HepG2 (cell line): Measurements from ENCODE around the gene TRIM31. TPM values are rescaled to one million over a fixed set of nuclear protein-coding genes. Genes with fewer than 3 reads are reported as not detected.
A peak's percentile ranks its signal among the peaks of the same experiment; 100 is the strongest.

ENCODE experiments used
- CHCHD3 ChIP-seq: sonication (generic); formaldehyde crosslinking; IDR thresholded peaks from 2 replicates; pipeline ENCODE4 v1.8.0; 2022; ENCODE audit warnings: mild to moderate bottlenecking, missing genetic modification reagents, moderate library complexity
- CHD4 ChIP-seq: fragments of 200-600 bp; sonication (generic); IDR thresholded peaks from 2 replicates; pipeline ENCODE4 v1.7.0; 2017; ENCODE audit warnings: mild to moderate bottlenecking, low read length, borderline replicate concordance
- ETV5 ChIP-seq: IDR thresholded peaks from 2 replicates; pipeline ENCODE4 v1.6.1; 2018; ENCODE audit warnings: missing biosample characterization, missing genetic modification reagents, inconsistent platforms, borderline replicate concordance
- GATAD1 ChIP-seq: IDR thresholded peaks from 2 replicates; pipeline ENCODE4 v1.6.1; 2016; ENCODE audit warnings: missing genetic modification reagents, missing compliant biosample characterization
- HES4 ChIP-seq: sonication (generic); formaldehyde crosslinking; IDR thresholded peaks from 2 replicates; pipeline ENCODE4 v1.9.0; 2021; ENCODE audit warnings: mild to moderate bottlenecking, missing genetic modification reagents, borderline replicate concordance
- HNRNPH1 ChIP-seq: fragments of 200-400 bp; formaldehyde crosslinking; optimal IDR thresholded peaks from 2 replicates; pipeline ENCODE3; 2017; ENCODE audit warnings: mild to moderate bottlenecking, low read depth, low read length
- NFIB ChIP-seq: sonication (generic); formaldehyde crosslinking; IDR thresholded peaks from 2 replicates; pipeline ENCODE4 v1.9.0; 2021; ENCODE audit warnings: missing genetic modification reagents, mild to moderate bottlenecking, borderline replicate concordance
- TSC22D2 ChIP-seq: sonication (generic); formaldehyde crosslinking; IDR thresholded peaks from 2 replicates; pipeline ENCODE4 v1.5.1; 2020; ENCODE audit warnings: missing genetic modification reagents, mild to moderate bottlenecking, borderline replicate concordance
- ZMAT3 ChIP-seq: sonication (generic); formaldehyde crosslinking; conservative IDR thresholded peaks from 2 replicates; pipeline ENCODE4 v1.7.0; 2021; ENCODE audit warnings: missing genetic modification reagents
- ZMYM3 ChIP-seq: sonication (generic); formaldehyde crosslinking; IDR thresholded peaks from 2 replicates; pipeline ENCODE4 v1.5.1; 2020; ENCODE audit warnings: mild to moderate bottlenecking, missing genetic modification reagents
- ZNF160 ChIP-seq: sonication (generic); formaldehyde crosslinking; IDR thresholded peaks from 2 replicates; pipeline ENCODE4 v1.8.0; 2022; ENCODE audit warnings: mild to moderate bottlenecking, inconsistent platforms, missing genetic modification reagents
- ZNF296 ChIP-seq: sonication (generic); formaldehyde crosslinking; conservative IDR thresholded peaks from 2 replicates; pipeline ENCODE4 v1.5.0; 2020; ENCODE audit warnings: mild to moderate bottlenecking, missing genetic modification reagents
- ZNF333 ChIP-seq: sonication (generic); formaldehyde crosslinking; IDR thresholded peaks from 2 replicates; pipeline ENCODE4 v1.4.0; 2020; ENCODE audit warnings: mild to moderate bottlenecking, missing genetic modification reagents, borderline replicate concordance
- ZNF501 ChIP-seq: sonication (generic); formaldehyde crosslinking; IDR thresholded peaks from 2 replicates; pipeline ENCODE4 v1.5.1; 2020; ENCODE audit warnings: mild to moderate bottlenecking, moderate library complexity, missing genetic modification reagents
- ZNF605 ChIP-seq: sonication (generic); formaldehyde crosslinking; IDR thresholded peaks from 2 replicates; pipeline ENCODE4 v1.8.0; 2022; ENCODE audit warnings: mild to moderate bottlenecking, missing genetic modification reagents
- ZNF678 ChIP-seq: sonication (generic); formaldehyde crosslinking; IDR thresholded peaks from 2 replicates; pipeline ENCODE4 v1.4.0; 2020; ENCODE audit warnings: mild to moderate bottlenecking, missing genetic modification reagents
- ZNF790 ChIP-seq: sonication (generic); formaldehyde crosslinking; IDR thresholded peaks from 2 replicates; pipeline ENCODE4 v1.8.0; 2022; ENCODE audit warnings: missing genetic modification reagents, mild to moderate bottlenecking, borderline replicate concordance
- polyA plus RNA-seq, 8 experiments: library from polyadenylated mRNA; depleted of rRNA in 3 of 8; stranded (reverse) in 7 of 8; unstranded in 1 of 8; fragments of >200 nt; fragmentation: Illumina TruSeq in 4 of 8; extraction: Trizol in 4 of 8; gene quantifications; 2 replicates each; pipeline versions ENCODE4 v1.2.1 to v1.2.3, GENCODE V29; 2011 to 2016; ENCODE audit warnings: low read depth in 4 of 8, missing spikeins in 1 of 8, mixed read lengths in 1 of 8; ENCODE audit not compliant: insufficient read depth in 1 of 8
- total RNA-seq, 5 experiments: library from RNA; depleted of rRNA; stranded (reverse); fragments of >200 nt; fragmentation: Illumina TruSeq; extraction: Trizol; gene quantifications; 2 replicates each; pipeline ENCODE4 v1.2.3, GENCODE V29; 2016; ENCODE audit warnings: low read depth in 1 of 5
- TF ChIP-seq, protein P1 (sequence below): IDR thresholded peaks from 2 replicates; pipeline ENCODE4 v1.4.0; 2020; ENCODE audit warnings: mild to moderate bottlenecking, missing genetic modification reagents
- TF ChIP-seq, protein P2 (sequence below): sonication (generic); formaldehyde crosslinking; IDR thresholded peaks from 2 replicates; pipeline ENCODE4 v1.4.0; 2020; ENCODE audit warnings: missing genetic modification reagents, low read depth, mild to moderate bottlenecking, borderline replicate concordance
- TF ChIP-seq, protein P3 (sequence below): sonication (generic); formaldehyde crosslinking; IDR thresholded peaks from 2 replicates; pipeline ENCODE4 v1.4.0; 2020; ENCODE audit warnings: mild to moderate bottlenecking, missing genetic modification reagents, borderline replicate concordance

Gene TRIM31
- total and polyA plus RNA-seq, 2 of the 13 experiments (the other 11 are each of a cell fraction or from before 2014, with no cell fraction given) = 0.13 to 0.51 TPM

DNA sequence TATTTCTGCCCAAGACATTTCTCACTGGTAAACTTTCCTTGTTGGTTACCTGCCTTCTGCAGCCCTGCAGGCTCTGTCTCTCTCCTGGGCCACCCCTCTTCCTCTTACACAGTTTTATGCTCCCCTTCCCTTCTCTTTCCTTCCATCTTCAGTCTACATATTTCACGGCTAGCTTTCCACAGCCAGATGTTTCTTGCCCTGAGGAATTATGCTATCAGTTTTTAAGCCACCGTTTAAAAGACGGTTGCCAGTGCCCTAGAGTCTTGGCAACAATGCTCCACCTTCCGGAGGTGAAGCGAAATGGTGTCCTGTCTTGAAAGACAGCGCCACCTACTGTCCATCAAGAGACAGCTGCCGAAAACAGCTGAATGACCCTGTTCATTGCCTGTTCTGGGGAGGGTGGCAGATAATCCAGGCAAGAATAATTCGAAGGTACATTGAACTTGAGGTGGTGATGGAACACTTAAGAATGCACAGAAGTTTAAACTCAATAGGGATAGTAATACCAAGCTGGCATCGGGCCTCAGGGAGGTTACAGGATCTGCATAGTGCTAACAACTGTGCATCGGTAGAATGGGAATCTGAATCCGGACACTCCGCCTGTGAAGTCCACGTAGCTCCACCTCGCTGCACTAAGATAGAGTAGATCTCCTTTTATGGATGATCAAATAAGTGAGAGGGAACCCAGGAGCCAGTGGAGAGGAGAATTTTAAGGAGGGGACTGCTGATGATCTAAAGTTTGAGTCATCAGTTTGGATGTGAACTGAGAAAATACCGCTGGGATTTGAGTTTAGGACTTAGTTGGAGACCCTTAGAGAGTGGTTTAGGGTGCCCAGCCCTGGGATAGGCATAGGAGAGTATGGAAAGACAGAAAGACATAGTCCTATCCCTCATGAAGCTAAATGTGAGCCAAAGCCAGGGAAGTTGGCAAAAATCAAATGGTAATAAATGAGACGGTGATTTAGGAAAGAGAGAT, 18.3 kb upstream of the TRIM31 start (continued):
- no peak for TF ChIP-seq ZNF790
- no peak for TF ChIP-seq ZNF296 (CRISPR knock-in tag)
- no peak for TF ChIP-seq HES4 (CRISPR knock-in tag)
- TF ChIP-seq CHD4 = no peak
- TF ChIP-seq, protein P1, sequence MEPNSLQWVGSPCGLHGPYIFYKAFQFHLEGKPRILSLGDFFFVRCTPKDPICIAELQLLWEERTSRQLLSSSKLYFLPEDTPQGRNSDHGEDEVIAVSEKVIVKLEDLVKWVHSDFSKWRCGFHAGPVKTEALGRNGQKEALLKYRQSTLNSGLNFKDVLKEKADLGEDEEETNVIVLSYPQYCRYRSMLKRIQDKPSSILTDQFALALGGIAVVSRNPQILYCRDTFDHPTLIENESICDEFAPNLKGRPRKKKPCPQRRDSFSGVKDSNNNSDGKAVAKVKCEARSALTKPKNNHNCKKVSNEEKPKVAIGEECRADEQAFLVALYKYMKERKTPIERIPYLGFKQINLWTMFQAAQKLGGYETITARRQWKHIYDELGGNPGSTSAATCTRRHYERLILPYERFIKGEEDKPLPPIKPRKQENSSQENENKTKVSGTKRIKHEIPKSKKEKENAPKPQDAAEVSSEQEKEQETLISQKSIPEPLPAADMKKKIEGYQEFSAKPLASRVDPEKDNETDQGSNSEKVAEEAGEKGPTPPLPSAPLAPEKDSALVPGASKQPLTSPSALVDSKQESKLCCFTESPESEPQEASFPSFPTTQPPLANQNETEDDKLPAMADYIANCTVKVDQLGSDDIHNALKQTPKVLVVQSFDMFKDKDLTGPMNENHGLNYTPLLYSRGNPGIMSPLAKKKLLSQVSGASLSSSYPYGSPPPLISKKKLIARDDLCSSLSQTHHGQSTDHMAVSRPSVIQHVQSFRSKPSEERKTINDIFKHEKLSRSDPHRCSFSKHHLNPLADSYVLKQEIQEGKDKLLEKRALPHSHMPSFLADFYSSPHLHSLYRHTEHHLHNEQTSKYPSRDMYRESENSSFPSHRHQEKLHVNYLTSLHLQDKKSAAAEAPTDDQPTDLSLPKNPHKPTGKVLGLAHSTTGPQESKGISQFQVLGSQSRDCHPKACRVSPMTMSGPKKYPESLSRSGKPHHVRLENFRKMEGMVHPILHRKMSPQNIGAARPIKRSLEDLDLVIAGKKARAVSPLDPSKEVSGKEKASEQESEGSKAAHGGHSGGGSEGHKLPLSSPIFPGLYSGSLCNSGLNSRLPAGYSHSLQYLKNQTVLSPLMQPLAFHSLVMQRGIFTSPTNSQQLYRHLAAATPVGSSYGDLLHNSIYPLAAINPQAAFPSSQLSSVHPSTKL (CRISPR knock-in tag) = peak; percentile 73
- TF ChIP-seq ZNF678 (CRISPR knock-in tag) = no peak
- TF ChIP-seq ZNF605 (CRISPR knock-in tag) = no peak
- peak; percentile 78 for TF ChIP-seq ZNF501 (CRISPR knock-in tag)
- 0 out of 2 replicates have a peak, but pooled peaks have one; percentile 77 for TF ChIP-seq TSC22D2 (CRISPR knock-in tag)
- no peak for TF ChIP-seq ZNF333 (CRISPR knock-in tag)
- 0 out of 2 replicates have a peak, but pooled peaks have one; percentile 32 for TF ChIP-seq ZNF160 (CRISPR knock-in tag)
- TF ChIP-seq, protein P2, sequence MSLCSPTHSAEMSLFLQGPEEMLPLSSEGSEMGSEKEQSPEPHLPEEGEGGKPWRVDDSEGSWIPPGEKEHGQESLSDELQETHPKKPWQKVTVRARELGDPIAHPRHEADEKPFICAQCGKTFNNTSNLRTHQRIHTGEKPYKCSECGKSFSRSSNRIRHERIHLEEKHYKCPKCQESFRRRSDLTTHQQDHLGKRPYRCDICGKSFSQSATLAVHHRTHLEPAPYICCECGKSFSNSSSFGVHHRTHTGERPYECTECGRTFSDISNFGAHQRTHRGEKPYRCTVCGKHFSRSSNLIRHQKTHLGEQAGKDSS (CRISPR knock-in tag) = no peak
- TF ChIP-seq ETV5 (CRISPR knock-in tag) = peak; percentile 86; the same call in 1 of the 2 replicates
- TF ChIP-seq GATAD1 (CRISPR knock-in tag) = peak; percentile 63
- TF ChIP-seq, protein P3, sequence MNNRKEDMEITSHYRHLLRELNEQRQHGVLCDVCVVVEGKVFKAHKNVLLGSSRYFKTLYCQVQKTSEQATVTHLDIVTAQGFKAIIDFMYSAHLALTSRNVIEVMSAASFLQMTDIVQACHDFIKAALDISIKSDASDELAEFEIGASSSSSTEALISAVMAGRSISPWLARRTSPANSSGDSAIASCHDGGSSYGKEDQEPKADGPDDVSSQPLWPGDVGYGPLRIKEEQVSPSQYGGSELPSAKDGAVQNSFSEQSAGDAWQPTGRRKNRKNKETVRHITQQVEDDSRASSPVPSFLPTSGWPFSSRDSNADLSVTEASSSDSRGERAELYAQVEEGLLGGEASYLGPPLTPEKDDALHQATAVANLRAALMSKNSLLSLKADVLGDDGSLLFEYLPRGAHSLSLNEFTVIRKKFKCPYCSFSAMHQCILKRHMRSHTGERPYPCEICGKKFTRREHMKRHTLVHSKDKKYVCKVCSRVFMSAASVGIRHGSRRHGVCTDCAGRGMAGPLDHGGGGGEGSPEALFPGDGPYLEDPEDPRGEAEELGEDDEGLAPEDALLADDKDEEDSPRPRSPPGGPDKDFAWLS (CRISPR knock-in tag) = no peak
- no peak for TF ChIP-seq HNRNPH1
- TF ChIP-seq ZMYM3 = peak; percentile 68; the same call in 1 of the 2 replicates
- TF ChIP-seq CHCHD3 = no peak
- TF ChIP-seq ZMAT3 = 0 out of 2 replicates have a peak, but pooled peaks have one; percentile 38
- TF ChIP-seq NFIB = no peak
